Brain microvascular endothelial cell (primary cell): ENCODE data around the gene ATP2A3.

Experiments used
- DNase-seq: peaks from one replicate; pipeline ENCODE4 v3.0.0-alpha.2; 2020
- H3K27ac ChIP-seq: fragments of 250-450 bp; sonication (Bioruptor Pico); 2 replicates; pipeline ENCODE4 v1.5.1; 2020; ENCODE audit warnings: mild to moderate bottlenecking, moderate library complexity
- H3K27me3 ChIP-seq: fragments of 250-450 bp; sonication (Bioruptor Pico); replicated peaks from 2 replicates; pipeline ENCODE4 v1.5.1; 2020; ENCODE audit warnings: mild to moderate bottlenecking
- H3K36me3 ChIP-seq: fragments of 250-450 bp; sonication (Bioruptor Pico); replicated peaks from 2 replicates; pipeline ENCODE4 v1.5.1; 2020; ENCODE audit warnings: mild to moderate bottlenecking
- H3K4me3 ChIP-seq: 2 replicates; pipeline ENCODE4 v1.5.1; 2011; ENCODE audit warnings: low read depth, mild to moderate bottlenecking, control low read depth, low read length, moderate library complexity
- in situ Hi-C: cut with HindIII; loops from 2 replicates; pipeline ENCODE4 v1.10.0; 2017; ENCODE audit warnings: low sequenced_read_pairs, low pct_ligation_motif_present
- TF ChIP-seq, protein P1 (sequence below): IDR thresholded peaks from 2 replicates; pipeline ENCODE4 v1.5.1; 2011; ENCODE audit warnings: low read depth, mild to moderate bottlenecking, moderate library complexity, low read length, control low read depth, inconsistent platforms; ENCODE audit errors: missing control alignments

Gene ATP2A3

DNA sequence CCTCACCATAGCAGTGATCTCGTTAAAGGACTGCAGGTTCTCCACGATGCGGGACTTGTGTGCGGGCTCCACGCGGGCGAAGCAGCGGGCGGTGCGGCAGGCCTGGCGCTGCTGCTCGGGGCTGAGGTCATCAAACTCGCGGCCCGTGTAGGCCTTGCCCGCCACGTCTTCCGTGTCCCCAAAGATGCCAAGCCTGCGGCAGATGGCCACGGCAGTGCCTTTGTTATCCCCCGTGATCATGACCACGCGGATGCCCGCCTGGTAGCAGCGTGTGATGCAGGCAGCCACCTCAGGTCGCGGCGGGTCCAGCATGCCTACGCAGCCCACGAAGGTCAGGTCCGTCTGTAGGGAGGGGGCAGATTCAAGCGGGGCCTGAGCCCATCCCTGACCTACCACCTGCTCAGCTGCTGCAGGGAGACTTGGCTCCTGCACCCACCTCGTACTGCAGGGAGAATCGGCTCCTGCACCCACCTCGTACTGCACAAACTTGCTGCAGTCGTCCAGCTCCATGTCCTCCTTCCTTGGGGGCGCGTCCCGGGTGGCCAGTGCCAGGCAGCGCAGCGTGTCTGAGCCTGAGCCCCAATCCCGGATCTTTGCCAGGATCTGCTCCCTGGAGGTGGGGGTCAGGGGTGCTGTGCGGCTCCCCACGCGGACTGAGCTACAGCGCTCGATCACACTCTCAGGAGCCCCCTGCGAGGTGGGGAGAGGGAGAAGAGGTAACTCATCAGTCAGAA is 23.1 kb downstream of the ATP2A3 start:
- TF ChIP-seq, protein P1, sequence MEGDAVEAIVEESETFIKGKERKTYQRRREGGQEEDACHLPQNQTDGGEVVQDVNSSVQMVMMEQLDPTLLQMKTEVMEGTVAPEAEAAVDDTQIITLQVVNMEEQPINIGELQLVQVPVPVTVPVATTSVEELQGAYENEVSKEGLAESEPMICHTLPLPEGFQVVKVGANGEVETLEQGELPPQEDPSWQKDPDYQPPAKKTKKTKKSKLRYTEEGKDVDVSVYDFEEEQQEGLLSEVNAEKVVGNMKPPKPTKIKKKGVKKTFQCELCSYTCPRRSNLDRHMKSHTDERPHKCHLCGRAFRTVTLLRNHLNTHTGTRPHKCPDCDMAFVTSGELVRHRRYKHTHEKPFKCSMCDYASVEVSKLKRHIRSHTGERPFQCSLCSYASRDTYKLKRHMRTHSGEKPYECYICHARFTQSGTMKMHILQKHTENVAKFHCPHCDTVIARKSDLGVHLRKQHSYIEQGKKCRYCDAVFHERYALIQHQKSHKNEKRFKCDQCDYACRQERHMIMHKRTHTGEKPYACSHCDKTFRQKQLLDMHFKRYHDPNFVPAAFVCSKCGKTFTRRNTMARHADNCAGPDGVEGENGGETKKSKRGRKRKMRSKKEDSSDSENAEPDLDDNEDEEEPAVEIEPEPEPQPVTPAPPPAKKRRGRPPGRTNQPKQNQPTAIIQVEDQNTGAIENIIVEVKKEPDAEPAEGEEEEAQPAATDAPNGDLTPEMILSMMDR = no peak
- no peaks in the 10 kb centered on the region for H3K36me3 ChIP-seq

DNA sequence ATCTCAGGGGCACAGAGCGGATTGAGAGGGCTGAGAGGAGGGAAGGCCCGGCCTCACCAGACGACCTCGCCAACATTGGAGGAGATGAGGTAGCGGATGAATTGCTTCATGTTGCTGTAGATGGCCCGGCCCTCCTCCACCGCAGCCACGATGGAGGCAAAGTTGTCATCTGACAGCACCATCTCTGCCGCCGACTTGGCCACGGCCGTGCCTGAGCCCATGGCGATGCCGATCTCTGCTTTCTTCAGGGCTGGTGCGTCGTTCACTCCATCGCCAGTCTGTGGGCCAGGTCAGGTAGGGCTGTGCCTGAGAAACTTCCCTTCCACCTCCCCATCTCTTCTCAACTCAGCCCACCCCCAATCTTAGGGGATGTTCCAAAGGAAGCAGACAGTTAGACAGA is 26.9 kb downstream of the ATP2A3 start:
- DNase-seq = no peak
- H3K4me3 ChIP-seq = no peak overlapping the region
- TF ChIP-seq, protein P1 = no peak
- no peak overlapping the region for H3K27ac ChIP-seq
- no peaks in the 10 kb centered on the region for H3K27me3 ChIP-seq
- no peaks in the 10 kb centered on the region for H3K36me3 ChIP-seq
- in situ Hi-C loops = no loop called here

More for the DNA sequence above, 23.1 kb downstream of the ATP2A3 start:
- Histone ChIP-seq H3K27me3 (no peaks in the 10 kb centered on the region), H3K4me3 (no peak overlapping the region), H3K27ac (no peak overlapping the region)
- DNase-seq = no peak
- in situ Hi-C loops = no loop called here

DNA sequence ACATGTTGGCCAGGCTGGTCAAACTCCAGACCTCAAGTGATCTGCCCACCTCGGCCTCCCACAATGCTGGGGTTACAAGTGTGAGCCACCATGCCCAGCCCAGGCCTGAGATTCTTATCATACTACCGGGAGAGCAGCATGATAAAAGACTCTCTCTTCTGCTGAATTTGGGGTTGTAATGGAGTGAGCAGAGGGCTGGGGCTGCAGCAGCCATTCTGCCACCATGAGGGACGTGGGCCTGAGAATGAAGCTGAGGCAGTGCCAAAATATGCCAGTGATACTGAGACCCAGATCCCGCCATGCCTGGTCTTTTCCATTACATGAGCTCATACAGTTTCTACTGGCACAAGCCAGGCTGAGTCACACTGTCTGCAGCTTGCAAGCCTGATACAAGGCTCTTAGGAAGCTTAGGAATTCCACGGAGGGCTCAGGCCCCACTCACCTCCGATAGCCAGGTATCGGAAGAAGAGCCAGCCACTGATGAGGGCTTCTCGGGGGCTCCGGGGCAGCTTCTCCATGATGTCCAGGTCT is 28.3 kb downstream of the ATP2A3 start:
- TF ChIP-seq, protein P1 = no peak
- Histone ChIP-seq H3K36me3 (no peaks in the 10 kb centered on the region), H3K27me3 (no peaks in the 10 kb centered on the region), H3K4me3 (no peak overlapping the region), H3K27ac (no peak overlapping the region)
- in situ Hi-C loops = no loop called here
- DNase-seq = peak; percentile 75

DNA sequence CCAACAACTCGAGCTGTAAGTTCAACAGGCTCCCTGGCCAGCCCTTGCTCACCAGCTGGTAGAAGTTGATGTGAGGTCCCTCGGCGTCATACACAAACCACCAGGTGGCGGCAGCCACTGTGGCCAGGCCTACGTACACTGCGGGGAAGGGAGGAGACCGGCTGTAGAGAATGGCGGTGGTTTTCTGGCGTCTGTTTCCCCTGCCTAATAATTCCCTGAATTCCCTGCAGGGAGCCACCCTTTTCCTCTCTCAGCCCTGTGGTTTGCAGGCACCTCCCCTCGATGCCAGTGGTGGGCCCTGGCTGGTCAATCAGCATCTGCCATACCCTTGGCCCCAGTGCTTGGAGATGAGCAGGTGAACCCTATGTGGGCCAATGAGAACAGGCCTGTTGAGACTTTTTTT is 29.1 kb downstream of the ATP2A3 start:
- Histone ChIP-seq H3K4me3 (no peak overlapping the region), H3K27me3 (no peaks in the 10 kb centered on the region), H3K36me3 (no peaks in the 10 kb centered on the region), H3K27ac (no peak overlapping the region)
- TF ChIP-seq, protein P1 = peak; percentile 90
- DNase-seq = peak; percentile 71
- in situ Hi-C loops = no loop called here

DNA sequence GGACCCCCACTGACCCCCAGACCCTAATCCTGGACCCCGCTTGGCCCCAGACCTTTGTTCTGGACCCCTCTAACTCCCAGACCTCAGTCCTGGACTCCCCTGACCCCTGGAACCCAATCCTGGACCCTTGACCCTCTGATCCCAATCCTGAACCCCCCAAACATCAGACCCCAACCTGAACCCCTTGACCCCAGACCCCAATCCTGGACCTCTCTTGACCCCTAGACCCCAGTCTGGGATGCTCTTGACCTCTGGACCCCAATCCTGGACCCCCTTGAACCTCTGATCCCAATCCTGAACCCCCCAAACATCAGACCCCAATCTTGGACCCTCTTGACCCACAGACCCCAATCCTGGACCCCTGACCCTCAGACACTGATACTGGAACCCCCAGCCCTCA is 34.5 kb downstream of the ATP2A3 start:
- Histone ChIP-seq H3K27ac (no peak overlapping the region), H3K36me3 (no peaks in the 10 kb centered on the region), H3K4me3 (no peak overlapping the region)

More for the DNA sequence above, 34.5 kb downstream of the ATP2A3 start:
- no peaks in the 10 kb centered on the region for H3K27me3 ChIP-seq
- TF ChIP-seq, protein P1 = no peak
- DNase-seq = no peak
- in situ Hi-C loops = no loop called here
